GM19099 (cell line): ENCODE data around the gene MXRA8.

Experiments used
- POLR2A ChIP-seq: IDR thresholded peaks from 3 replicates; pipeline ENCODE4 v1.6.1; 2011; ENCODE audit warnings: low read depth; ENCODE audit not compliant: insufficient read length; ENCODE audit errors: extremely low read depth

Gene MXRA8

DNA sequence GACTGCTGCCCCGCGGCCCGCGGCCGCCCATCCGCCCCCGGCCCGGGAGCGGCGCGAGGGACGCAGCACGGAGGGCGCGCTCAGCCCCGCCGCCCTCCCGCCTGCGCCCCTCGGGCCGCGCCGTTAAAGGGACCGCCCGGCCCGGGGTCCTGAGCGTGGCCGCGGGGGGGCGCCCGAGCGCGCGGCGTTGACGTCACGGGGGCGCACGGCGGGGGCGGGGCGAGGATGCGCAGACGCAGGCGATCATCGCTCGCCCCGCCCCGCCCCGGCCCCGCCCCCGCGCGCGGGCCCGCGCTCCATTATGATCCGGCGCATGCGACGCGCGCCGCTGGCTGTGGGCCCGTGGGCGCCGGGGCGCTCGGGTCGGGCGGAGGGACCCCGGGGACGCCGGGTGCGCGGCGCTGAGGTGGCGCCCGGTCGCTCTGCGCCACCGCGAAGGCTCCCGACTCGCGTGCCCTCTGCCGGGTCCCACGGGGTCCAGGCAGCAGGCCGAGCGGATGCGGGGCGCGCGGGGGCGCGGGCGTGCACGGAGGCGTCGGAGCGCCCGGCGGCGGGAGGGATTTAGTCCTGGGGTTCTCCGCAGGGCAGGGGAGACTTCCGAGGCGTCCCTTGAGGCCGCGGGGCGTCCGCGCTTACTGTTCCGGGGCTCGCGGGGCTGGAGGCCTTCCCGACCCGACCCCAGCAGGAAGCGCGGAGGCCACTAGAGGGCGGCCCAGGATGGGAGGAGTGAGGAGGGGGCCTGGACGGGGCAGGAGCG is 8.9 kb downstream of the MXRA8 start, which contains the start of gene DVL1:
TSS of gene DVL1 (minus strand) at position 163 of the 757 bp plus-strand sequence. CDS start 353 bp downstream, outside the sequence.
- peak; percentile 86 for TF ChIP-seq POLR2A

DNA sequence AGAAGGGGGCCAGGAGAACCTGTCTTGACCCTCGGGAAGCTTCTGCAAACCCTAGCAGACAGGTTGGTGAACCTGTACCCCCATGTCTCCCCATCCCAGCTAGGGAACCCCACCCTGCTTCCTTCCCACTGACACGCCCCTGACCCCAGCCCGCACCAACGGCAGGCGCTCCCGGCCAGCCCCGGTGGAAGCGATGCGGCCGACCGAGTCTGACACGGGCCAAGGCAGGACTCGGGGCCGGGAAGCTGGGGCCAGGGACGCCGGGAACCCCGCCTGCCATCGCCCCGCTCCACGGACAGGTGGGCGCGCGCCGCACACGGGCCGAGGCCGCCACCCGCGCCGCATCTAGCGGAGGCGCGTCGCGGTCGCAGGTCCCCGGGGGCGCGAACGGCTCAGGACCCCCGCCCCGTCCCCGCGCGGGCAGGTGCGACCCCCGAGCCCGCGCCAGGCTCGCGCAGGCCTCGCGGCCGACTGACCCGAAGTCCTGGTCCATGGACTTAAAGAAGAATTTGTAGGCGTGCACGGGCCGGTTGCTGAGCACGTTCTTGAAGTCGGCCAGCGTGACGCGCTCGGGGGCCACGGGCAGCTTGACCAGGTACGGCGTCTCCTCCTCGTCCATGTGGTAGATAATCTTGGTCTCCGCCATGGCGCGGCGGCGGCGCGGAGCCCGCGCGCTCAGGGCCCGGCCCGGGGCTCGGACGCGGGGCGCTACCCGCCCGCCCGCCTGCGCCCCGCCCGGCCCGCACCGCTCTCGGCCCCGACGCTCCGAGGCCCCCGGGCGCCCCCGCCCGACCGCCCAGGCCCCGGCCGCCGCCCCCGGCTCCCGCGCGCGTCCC is 9.7 kb downstream of the MXRA8 start:
- no peak for TF ChIP-seq POLR2A

DNA sequence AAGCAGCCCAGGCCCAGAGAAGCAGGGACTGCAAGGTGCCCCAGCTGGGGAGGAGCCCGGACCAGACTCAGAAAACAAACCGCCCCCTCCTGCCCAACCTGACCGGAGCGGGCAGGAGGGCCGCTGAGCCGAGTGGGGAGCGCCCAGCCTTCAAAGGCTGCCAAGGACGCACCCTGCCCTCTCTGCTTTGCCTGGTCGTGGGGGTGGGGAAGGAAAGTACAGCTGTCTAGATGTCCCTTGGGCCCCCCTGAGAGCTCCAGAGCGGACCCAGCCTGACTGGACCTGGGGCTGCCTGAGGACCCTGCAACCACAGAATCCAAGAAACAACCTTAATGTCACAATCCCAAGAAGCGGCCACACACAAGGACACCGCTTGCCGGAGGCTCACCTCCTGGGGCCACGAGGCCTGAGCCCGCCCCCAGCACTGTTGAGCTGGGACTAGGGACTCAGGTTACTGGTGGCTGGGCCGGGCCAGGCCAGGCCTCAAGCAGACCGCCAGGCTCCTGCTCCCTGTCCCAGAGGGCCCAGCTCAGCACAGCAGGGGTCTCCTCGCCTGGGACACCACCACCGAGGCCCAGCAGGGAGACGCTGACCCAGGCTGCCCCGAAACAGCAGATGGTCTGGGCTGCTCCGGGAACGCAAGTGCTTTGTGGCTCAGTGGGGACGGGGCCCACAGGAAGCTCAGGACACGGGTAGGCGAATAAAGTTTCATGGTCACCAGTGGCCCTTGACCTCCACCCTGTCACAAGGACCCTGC is 10.5 kb downstream of the MXRA8 start:
- no peak for TF ChIP-seq POLR2A

DNA sequence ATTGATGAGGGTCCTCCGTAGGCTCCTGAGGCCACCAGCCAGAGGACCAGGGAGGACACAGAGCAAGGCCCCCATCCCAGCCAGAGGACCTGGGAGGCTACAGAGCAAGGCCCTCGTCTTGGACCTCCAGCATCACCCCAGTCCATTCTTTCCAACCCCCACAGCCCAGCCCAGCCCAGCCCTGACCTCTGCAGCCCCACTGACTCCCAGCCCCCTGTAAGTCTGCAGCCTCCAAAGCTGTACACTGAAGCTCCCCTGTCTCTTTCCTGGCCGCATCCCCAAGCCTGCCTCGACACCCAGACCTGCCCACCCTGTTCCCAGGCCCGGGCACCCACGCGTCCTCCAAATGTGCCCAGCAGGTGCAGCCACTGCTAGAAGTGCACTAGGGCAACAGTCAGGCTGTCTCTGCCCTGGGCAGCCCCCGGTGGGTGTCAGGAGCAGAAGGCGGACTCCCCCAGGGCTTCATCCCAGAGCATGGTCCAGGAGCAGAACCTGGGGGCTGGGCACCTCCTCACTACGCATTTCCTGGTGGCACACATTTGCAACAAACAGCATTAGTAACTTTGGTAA is 11.2 kb downstream of the MXRA8 start:
- TF ChIP-seq POLR2A: no peak

DNA sequence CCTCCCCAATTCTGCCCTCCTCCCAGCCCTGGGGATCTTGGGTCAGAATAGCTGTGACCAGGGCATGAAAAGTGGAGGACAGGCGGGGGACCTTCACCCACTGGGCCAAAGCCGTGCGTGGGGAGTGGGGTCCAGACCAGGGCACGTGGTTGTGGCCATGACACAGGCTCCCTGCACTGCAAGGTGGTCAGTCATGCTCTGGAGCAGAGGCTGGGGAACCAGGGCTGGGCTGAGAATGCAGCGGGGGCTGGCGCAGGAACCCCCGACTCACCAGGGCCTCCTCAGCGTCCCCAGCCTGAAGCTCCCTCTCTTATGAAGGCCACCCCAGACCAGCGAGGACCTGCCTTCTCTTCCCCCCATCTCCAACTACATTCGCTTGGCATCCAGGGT is 11.9 kb downstream of the MXRA8 start:
- TF ChIP-seq POLR2A: no peak

DNA sequence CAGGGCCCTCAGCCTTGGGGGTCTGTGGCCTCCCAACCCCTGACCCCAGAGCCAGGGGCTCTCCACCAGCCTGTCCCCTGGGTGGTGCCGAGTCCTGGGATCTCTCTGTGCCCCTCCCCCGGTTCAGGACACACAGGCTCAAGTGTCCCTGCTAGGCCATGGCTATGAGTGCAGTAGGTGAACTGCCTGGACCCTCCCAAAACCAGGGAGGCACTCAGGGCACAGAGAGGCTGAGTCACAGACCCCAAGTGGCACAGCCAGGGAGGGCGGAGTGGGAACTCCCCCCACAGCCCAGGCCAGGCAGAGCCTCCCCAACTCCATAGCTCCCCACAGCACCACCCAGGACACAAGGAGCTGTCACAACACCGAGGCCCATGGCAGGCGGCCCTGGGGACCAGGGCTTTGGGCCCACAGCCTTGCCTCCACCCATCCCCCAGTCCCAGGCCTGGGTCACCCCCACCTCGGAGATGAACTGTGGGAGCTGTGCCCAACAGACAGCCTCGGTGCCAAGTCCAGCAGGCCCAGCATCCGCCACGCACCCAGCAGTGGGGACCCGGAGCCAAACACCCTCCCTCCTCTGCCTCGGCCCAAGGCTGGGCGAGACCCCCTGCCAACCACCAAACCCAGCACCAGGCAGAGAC is 12.4 kb downstream of the MXRA8 start:
- no peak for TF ChIP-seq POLR2A

DNA sequence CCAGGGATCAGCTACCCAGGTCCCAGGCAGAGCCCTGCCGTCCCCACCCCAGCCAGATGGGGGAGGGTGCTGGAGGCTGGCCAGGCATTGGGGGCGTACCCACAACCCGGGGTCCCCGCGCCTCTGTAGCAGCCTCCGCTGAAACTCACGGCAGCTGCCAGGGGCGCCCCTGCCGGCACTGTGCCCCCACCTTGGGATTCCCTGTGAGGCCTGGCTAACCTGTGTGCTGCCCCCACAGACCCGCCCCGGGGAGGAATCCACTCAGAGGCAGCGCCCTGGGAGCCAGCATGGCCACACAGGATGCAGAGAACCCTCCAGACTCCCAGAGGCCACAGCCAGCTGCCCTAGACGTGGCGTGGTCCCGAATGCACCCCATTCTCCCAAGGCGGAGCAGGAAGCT is 13.0 kb downstream of the MXRA8 start:
- TF ChIP-seq POLR2A: no peak

DNA sequence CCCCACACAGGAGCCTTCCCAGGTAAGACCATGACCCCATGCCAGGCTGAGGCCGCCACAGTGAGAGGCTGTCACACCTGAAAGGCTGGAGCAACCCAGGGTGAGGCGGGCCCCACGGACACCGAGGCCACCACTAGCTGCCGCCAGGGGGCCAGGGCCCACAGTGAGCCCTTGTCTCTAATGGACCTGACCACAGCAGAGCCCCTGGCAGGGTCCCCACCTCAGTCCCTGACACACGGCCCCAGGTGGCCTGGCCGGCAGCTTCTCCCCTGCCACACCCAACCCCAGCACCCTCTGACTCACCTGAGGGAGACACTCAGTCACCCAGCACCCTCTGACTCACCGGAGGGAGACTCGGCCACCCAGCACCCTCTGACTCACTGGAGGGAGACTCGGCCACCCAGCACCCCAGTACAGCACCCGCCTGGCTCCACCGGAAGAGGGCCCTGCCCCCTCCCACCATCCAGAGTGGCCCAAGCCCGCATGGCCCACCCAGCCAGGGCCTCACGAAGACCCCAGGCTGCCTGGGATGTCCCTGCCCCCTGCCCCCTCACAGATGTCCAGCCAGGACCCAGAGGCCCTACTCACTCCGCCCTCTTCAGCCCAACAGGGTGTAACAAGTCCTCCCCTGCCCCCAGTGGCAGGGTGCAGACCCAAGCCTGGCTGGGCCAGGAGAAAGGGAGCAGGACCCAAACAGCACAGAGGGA is 13.5 kb downstream of the MXRA8 start:
- TF ChIP-seq POLR2A: no peak

DNA sequence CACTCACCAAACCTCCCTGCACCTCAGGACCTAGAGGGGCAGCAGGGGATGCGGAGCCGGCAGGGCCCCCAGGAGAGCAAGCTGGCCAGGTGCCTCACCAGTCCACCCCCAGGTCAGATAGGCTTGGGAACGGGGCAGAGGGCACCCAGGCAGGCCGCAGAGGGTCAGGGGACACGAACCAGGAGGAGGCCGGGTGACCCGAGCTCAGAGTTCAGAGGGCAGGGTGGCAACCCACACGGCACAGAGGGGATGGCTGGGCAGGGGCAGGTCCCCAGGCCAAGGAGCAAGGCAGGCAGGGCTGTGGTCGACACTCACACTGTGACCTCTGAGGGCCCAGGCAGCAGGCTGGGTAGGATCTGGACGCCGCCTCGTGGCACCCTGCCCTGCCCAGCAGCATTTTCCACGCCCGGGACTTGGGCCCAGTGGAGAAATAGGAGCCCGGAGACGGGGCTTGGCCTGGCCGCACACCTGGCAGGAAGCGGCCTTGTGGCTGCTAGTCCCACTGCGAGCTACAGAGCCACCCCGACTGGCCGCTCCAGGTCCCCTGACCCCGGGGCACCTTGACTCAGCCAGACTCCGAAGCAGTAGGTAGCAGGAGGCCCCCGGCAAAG is 14.4 kb downstream of the MXRA8 start:
- no peak for TF ChIP-seq POLR2A

DNA sequence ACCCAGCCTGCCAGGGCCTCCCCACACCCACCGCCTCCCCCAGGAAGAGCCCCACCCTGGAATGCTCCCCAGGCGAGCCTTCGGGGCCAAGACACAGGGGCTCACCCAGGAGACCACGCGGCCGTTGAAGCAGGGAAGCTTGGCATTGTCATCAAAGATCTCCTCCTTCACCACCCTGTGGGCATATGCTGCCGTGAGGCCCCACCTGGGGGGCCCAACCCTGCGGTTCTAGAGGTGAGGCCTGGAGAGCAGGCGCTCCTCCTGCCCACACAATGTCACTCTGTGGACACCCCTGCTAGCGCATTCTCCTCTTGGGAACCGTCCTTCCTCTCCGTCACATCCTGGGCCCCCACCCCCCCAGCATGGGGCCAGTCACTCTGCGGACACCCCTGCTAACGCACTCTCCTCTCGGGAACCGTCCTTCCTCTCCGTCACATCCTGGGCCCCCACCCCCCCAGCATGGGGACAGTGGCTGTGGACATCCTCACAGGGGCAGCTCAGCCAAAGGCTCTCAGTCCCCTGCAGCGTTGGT is 15.7 kb downstream of the MXRA8 start:
- TF ChIP-seq POLR2A: no peak

DNA sequence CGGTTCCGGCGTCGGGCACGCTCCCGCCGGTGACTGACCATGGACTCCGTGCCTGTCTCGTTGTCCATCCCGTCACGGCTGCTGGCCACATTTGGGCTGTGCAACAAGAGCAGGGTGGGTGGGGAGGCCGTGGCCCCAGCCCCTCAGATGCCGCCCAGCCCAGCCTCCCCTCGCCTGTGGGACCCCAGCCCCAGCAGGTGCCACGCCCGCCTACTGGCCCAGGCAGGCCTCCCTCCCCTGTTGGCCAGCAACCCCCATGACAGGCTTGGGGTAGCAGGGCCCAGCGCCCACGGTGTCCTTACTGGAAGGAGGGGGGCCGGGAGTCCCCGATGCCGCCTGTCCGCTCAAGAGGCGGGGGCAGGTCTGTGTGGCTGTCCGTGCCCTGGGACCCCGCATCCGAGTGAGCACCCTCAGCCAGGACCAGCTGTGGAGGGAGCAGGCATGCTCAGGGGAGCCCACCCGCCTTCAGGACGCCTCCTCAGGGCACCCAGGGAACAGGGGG is 16.2 kb downstream of the MXRA8 start:
- no peak for TF ChIP-seq POLR2A

DNA sequence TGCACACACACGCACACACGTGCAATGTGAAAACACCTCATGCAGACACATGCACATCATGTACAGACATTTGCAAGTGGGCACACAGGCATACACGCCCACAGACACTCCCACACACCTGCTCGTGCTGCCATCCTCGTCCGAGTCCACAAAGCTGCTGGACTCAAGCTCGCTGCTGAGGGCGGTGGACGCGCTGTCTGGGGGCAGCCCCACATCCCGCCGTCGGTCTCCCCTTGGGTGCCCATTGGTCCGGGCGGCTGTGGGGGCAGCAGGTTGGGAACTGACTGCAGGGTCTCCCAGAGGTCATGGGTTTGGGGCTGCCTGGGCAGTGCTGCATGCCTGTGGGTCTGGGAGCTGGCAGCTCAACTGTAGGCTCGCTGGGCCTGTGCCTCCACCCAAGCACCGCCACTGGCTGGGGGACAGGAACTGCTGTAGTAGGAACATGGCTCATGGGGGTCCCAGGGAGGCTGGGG is 16.8 kb downstream of the MXRA8 start:
- TF ChIP-seq POLR2A: no peak
